Inflammatory macrophage treated with lipopolysaccharide for 4 hours (primary cell): ENCODE data around the gene LYPD3.
A peak's percentile ranks its signal among the peaks of the same experiment; 100 is the strongest.

Source experiments
- DNase-seq: peaks from one replicate; pipeline ENCODE4 v3.0.0-alpha.2; 2020

LYPD3 gene

DNA sequence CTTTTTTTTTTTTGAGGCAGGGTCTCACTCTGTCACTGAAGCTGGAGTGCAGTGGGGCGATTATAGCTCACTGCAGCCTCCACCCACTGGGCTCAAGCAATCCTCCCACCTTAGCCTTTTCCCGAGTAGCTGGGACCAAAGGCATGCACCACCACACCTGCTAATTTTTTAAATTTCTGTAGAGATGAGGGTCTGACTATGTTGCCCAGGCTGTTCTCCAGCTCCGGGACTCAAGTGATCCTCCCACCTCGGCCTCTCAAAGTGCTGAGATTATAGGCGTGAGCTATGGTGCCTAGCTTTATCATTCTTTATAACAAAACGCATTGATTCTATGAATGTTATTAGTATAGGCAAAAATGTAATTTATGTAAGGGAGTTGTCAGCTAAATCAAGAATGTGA is 17.9 kb upstream of the LYPD3 start:
- no peak for DNase-seq

DNA sequence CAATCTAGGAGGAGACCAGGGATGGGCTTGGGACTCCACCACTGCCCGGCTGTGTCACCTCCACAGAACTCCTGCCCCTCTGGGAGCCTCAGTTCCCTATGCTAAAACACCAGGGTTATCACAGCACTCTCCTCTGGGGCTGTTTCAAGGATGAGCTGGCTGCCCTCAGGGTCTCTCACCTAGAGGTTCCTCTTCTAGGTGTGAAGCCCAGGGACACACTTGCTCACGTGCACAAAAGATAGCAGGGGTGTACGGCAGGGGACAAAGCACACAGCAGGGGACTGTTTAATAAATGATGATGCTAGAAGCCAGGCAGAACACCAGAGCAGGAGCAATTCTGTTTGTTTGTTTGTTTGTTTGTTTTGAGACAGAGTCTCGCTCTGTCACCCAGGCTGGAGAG is 16.8 kb upstream of the LYPD3 start:
- DNase-seq = no peak

DNA sequence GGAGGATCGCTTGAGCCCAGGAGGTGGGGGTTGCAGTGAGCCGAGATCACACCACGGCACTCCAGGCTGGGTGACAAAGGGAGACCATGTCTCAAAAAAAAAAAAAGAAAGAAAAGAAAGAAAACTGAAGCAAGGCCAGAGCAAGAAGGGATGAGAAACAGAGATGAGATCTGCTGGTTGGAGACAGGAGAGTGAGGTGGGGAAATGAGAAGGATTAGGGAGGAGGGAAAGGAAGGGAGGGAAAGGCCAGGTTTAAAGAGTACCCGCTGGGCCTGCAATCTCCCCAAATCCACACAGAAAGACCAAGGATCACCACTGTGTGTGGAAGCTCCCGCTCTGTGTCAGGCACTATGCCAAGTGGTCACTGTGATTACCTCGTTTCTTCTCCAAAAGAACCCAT is 16.3 kb upstream of the LYPD3 start:
- DNase-seq = no peak

DNA sequence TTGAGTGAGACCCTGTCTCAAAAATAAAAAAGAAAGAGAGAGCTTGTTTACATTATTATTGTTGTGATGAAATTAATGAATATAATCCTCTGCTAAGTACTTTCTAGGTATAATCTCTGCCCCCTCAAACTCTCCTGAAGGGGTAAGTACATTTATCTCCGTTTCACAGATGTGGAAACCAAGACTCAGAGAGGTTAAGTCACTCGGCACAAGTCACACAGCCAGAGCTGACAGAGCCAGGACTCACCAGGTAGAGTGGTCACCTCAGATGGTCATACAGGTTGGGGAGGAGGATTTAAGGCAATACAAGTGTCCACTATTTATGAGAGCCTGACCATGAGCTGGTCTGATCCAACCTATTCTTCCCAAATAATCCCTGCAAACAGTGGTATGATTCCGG is 15.2 kb upstream of the LYPD3 start:
- no peak for DNase-seq

DNA sequence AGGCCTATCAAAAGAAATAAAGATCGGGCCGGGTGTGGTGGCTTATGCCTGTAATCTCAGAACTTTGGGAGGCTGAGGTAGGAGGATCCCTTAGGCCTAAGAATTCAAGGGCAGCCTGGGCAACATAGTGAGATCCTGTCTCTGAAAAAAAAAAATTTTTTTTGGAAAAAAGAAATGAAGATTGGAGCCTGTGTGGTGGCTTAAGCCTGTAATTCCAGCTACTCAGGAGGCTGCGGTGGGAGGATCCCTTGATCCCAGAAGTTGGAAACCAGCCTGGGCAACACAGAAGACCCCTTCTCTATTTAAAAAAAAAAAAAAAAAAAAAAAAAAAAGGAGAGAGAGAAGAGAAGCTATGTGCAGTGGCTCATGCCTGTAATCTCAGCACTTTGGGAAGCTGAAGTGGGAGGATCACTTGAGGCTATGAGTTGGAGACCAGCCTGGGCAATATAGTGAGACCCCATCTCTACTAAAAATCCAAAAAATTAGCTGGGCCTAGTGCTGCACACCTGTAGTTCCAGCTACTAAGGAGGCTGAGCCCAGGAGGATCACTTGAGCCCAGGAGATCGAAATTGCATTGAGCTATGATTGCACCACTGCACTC is 14.7 kb upstream of the LYPD3 start:
- no peak for DNase-seq

DNA sequence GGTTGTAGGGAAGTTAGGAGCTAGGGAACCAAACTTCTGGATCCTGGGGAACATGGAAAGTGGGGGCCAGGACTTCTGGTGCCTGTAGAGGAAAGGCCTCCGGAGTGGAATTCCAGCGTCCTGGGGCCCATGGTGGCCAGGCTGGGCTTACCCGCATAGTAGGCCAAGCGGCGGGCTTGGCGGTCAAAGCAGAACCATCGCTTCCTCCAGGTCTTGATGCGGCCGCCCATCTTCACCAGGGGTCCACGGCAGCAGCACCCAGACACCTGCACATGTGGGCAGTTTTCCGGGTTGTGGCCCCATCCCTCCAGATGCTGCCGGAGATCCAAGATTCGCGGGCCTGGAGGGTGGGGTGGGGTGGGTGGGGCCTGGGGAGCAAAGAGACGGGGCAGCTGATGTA is 13.8 kb upstream of the LYPD3 start:
- no peak for DNase-seq

DNA sequence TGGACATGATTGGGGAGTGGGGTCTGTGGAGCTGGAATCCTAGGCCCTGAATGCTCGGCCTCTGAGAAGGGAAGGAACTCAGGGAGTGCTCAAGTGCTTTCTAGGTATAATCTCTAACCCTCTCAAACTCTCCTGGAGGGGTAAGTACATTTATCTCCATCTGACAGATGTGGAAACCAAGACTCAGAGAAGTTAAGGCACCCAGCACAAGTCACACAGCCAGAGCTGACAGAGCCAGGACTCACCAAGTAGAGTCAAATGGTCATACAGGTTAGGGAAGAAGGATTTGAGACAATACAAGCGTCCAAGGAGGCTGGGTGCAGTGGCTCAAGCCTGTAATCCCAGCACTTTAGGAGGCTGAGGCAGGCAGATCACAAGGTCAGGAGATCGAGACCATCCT is 12.9 kb upstream of the LYPD3 start:
- no peak for DNase-seq

DNA sequence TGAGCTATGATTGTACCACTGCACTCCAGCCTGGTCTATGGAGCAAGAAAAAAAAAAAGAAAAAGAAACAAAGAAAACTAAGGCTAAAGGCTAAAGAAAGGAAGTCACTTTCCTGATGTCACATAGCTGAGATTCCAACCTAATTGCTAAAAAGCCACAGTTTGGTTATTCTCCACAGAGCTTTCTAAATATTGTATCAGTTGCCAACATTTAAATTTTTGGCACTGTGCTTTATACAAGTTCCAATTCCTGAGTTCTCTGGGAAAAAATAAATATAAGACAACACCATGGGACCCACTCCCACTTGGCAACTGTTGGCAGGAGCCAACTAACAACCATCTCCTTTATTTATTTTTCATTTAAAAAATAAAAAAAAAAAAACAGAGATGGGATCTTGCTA is 11.2 kb upstream of the LYPD3 start:
- no peak for DNase-seq

DNA sequence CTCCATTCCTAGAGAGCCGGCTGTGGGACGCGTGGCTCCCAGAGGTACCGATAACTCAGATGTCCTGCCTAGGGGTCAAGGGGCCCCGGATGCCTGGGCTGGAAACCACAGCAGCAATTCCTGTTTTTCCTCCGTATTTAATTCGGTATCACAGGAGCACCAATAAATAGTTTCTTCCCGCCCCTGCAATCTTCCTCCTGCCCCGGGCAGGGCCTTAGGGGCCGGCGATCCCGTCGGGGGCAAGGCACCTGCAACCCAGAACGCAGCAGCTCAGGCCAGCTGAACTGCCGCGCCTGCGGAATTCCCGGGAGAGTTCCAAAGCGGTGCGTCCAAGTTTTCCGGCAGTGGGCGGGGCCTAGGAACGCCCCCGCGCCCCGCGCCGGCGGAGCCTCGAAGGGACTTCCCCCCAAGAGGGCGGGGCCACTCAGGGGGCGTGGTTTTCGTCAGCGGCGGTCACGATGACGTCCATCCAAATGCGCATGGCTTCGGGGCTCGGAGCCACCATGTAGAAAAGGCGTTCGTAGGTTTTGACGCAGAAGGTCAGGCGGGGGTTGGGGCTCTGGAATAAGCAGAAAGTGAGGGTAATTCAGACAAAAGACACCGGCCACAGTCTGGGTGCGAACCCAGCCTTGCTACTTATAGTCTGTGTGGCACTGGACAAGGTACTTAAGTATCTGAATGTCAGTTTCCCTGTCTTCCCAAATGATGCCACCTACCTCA is 9.7 kb upstream of the LYPD3 start:
- DNase-seq = peak; percentile 94

DNA sequence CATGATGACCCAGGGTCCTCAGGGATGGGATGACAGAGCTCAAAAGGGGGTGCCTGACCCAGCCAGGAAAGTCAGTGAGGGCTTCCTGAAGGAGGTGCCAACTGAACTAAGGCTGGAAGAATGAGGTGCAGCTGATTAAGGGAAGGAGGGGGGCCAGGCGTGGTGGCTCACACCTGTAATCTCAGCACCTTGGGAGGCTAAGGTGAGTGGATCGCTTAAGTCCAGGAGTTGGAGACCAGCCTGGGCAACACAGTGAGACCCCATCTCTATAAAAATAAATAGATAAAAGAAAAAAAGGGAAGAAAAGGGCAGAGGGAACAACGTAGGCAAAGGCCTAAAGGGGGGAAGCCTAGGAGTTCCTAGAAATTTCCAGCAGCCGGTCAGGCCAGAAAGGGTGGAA is 9.1 kb upstream of the LYPD3 start:
- no peak for DNase-seq

DNA sequence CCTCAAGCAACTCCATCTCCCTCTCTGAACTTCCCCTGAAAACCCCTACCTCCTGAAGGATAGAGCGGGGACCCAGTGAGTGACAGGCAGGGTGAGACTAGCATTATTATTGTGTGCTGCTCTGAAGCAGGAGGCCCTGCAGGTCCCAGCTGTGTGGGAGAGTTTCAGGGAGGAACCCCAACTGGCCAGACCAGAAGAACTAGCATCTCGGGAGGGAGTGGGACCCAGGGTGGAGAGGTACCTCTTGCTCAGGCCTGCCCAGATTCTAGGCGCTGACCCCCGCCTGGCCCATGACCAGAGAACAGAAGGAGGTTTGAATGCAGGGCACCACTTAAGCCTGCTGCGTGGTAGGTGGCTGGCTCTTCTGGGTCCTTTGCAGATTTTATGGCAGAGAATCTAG is 5.7 kb upstream of the LYPD3 start:
- DNase-seq = no peak

DNA sequence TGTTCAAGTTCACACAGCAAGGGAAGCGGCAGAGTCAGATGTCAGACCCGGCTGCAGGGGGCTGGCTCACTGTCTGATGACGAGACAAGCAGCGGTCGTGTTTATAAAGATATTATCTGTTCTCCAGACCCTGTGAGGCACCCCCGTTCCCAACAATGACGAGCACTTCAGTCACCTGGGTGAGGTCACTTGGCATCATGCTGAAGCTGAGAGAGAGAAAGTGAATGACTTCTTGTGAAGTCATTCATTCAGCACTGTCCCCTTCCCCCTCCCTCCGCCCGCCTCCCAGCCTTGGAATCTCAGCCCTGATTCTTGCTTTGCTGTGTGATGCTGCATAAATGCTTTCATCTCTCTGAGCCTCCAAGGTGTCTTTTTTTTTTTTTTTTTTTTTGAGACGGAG is 4.9 kb upstream of the LYPD3 start:
- no peak for DNase-seq

DNA sequence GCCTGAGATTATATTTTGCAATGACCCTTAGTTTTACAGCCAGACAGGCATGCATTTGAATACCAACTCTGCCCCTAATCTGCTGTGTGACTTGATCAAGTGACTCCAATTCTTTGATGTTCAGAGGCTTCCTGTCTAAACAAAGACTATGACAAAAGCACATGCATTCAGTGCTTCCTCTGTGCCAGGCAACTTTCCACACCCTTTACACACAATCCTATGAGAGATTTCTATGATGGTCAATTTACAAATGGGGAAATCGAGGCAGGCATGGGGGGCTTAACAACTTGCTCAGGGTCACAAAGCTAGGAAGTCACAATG is 3.7 kb upstream of the LYPD3 start:
- peak; percentile 27 for DNase-seq

DNA sequence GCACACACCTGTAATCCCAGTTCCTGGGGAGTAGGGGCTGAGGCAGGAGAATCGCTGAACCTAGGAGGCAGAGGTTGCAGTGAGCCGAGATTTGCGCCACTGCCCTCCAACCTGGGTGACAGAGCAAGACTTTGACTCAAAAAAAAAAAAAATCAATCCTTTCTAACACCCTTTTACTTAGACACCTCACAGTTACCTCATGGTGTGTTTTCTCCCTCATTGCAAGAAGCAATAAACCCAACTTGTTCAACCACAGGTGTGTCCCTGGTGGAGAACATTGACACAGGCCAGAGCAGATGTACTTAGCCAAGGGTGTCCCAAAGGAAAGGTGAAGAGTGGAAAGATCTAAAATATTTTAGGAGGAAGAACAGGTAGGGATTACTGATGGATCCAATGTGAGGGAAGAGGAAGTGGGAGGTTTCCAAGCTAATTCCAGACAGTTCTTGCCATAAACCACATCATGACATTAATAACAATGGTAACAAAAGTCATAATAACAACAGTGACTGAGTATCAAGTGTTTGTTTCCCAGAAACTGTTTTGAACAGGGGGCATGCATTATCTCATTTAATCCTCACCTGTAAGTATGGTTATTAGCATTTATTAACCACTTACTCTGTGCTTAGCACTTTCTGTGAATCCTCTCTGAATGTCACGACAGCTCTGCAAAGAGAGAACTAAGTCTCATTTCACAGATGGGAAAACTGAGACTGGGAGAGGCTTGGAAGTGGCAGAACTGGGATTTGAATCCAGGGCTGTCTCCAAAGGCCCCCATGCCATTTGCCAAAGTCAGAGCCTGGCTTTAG is 3.1 kb upstream of the LYPD3 start:
- DNase-seq = no peak

DNA sequence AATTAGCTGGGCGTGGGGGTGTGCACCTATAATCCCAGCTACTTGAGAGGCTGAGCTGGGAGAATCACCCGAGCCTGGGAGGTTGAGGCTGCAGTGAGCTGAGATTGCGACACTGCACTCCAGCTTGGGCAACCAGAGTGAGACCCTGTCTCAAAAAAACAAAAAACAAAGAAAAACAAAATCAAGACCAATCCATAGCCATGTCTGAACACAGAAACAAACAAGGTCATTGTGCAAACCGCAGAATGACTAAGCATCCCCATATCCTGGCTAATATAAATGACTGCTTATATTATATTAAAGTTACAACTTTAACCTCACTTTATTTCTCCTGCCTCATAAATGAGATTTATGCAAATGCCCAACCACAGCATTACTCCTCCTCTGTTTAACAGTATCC is 2.3 kb upstream of the LYPD3 start:
- peak; percentile 57 for DNase-seq

DNA sequence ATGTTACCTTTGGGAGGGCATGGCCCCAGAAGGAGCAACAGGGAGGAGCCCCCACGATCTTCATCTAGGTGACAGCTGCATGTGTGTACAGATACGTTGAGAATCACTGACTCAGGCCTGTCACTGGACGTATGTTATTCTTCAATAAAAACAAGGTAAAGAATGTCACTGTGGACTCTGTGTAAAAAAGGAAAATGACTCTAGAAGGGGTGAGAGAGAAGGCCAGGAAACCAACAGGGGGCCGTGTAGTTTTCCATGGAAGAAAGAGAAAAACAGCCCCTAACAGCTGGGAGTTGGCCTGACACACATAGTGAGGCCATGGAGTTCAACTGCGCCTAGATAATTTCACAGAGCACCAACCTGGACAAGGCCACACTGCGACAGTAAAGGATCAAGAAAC is 1.9 kb upstream of the LYPD3 start:
- DNase-seq = no peak

DNA sequence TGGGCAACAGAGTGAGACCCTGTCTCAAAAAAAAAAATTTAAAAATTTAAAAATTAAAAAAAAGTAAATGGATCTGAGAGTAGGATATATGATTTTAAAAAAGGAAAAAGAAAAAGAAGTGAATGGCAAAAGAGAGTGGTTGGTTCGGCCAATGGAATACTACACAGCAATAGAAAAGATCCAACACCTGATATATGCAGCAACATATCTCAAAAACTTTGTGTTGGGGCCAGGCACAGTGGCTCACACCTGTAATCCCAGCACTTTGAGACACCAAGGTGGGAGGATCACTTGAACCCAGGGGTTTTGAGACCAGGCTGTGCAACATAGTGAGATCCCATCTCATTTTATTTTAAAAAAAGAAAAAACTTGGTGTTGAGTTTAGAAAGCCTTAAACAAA is 1.4 kb upstream of the LYPD3 start:
- DNase-seq = no peak

DNA sequence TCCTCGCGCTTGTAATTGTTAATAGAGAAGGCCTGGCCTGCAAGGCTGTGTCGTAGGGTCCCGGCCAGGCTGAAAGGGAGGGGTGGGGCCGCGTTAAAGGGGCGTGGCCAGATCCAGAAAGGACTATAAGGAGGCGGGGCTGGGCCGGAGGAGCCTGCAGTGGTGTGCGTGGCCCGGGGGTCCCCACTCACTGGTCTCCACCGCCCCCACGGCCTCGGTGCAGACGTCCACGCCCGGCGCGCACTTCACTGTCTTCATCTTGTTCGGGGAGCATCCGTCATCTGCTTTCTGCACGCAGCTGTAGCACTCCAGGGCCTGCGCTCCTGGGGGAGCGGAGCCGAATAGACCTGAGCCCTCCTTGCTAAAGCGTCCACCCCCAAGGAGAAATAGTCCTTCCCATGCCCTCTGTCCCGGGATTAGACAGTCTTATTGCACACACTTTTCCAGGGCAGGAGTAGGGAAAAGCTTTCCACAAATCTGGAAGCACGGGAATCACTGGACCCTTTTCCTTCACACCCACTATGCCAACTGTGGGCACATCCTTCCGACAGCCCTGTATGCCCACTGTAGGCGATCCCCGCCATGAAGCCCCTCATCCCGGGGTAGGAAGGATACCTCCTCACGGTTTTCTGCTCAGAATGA is 1.2 kb downstream of the LYPD3 start:
- DNase-seq = no peak

DNA sequence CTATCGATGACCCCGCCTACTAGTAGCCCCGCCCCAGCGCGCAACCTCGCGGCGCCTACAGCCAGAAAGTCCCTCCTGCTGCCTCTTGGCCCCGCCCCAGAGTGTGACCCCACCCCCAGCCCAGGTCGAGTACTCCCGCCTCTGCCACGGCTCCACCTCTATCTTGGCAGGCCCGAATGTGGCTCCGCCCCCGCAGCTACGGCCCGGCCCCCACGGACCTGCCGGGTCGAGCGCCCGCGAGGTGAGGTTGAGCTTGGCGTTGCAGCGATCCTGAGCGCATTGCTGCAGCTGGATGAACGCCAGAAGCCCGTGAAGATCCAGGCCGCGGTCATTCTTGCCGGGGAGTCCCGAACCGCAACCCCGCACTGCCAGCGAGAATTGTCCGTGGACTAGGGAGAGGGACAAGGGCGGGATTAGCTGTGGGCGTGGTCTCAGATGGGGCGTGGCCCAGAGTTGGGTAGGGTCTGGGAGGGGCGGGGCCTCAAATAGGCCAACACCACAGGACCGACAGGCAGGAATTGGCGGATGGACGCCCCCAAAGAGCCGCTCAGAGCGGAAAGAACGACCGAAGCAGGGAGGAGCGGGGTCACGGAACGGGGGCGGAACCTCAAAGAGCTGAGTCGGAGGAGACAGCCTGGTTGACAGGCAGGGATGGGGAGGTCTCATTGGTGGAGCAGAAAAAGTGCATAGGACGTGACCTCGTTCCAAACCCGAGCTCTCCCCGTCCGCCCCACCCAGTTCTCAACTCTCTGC is 1.9 kb downstream of the LYPD3 start:
- DNase-seq = peak; percentile 96

DNA sequence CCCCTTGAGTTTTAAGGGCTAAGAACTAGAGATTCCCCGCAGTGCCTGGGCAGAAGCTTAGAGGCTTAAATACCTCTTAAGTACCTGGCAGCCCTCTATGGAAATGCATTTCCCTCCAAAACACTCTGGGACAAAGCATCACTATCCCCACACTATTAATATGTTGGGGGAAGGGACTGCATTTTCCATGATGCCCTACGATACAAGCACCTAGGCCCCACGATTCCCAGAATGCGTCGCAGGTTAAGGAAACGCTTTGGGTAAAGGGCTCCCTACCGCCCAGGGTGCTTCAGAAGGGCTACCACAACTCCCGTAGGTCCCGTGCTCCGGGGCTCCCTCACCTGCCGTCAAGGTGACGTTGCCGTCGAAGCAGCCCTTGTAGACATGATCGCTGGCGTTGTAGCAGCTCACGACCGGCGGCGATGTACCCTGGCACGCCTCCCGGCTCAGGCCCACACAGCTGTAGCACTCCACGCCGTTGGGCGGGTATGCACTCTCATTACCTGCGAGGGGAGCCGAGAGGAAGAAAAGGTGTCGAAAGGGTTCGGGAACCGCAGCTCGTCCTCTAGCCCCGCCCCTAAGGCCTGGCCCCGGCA is 2.5 kb downstream of the LYPD3 start:
- DNase-seq = no peak

DNA sequence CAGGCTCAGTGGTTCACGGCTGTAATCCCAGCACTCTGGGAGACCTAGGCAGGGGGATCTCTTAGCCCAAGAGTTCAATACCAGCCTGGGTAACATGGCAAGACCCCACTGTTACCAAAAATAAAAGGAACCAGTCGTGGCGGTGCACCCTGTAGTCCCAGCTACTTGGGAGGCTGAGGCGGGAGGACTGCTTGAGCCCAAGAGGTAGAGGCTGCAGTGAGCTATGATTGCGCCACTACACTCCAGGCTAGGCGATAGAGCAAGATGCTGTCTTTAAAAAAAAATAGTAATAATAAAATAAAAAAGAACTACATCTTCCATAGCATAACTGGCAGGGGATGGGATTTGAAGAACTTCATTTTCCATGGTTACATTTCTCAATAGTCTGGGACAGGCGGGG is 3.0 kb downstream of the LYPD3 start:
- DNase-seq = no peak

DNA sequence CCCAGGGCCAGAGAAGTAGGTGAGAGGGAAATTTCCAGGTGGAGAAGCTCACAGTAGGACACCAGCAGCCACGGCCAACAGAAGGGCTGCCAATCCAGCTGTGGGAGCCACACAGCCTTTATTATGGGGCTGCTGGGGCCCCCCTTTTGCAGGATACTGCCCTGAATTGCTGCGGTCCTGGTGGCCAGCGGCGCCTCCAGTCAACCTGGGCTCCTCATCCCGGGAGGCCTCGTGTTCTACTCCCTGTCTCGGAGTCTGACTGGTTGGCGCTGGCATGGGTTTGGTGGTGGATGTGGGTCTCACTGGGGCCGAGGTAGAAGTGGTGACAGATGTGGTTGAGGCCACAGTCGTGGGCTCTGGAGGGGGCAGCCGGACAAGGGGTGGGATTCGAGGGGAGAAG is 4.1 kb downstream of the LYPD3 start:
- no peak for DNase-seq
